OCI-LY7 (cell line): ENCODE results near the gene STK16. TPM values are rescaled to one million over a fixed set of nuclear protein-coding genes. Genes with fewer than 3 reads are reported as not detected.

Experiments used
- BruUV-seq: library from RNA; stranded (reverse); fragments of 400-500 nt; replicated peaks from 2 replicates; lab custom pipeline; 2021; lab: Mats Ljungman, UMichigan
- CTCF ChIA-PET: fragments of 300-600 bp; sonication (Branson Sonifier 250); formaldehyde crosslinking; loops from one replicate; lab custom pipeline; 2022; ENCODE audit warnings: antibody characterized with exemption; ENCODE audit not compliant: unreplicated experiment; lab: Charles Lee
- POLR2A ChIA-PET: fragments of 300-600 bp; sonication (Branson Sonifier 250); formaldehyde crosslinking; loops from one replicate; lab custom pipeline; 2022; ENCODE audit warnings: antibody characterized with exemption; lab: Charles Lee
- DNase-seq: peaks from one replicate; pipeline ENCODE4 v3.0.0-alpha.2; 2015; ENCODE audit warnings: low spot score
- H2AFZ ChIP-seq: fragments of 200-600 bp; sonication (generic), shearing (Covaris generic); 2 replicates; pipeline ENCODE4 v1.6.1; 2014; ENCODE audit warnings: mild to moderate bottlenecking, antibody characterized with exemption, low read length, moderate library complexity
- H3K27ac ChIP-seq: fragments of 200-600 bp; sonication (generic); 2 replicates; pipeline ENCODE4 v1.5.1; 2014; ENCODE audit warnings: mixed run types, low read depth, mild to moderate bottlenecking, moderate library complexity, low read length, inconsistent platforms; ENCODE audit not compliant: poor library complexity, severe bottlenecking
- H3K36me3 ChIP-seq: fragments of 200-600 bp; sonication (generic); 2 replicates; pipeline ENCODE4 v1.6.1; 2014; ENCODE audit warnings: mild to moderate bottlenecking, antibody characterized with exemption, low read length, moderate library complexity, mixed read lengths; ENCODE audit not compliant: insufficient read depth
- H3K4me1 ChIP-seq: fragments of 200-600 bp; sonication (generic); 2 replicates; pipeline ENCODE4 v1.5.1; 2014; ENCODE audit warnings: mild to moderate bottlenecking, low read length; ENCODE audit not compliant: insufficient read depth, poor library complexity, severe bottlenecking
- H3K4me2 ChIP-seq: fragments of 200-600 bp; sonication (generic); 2 replicates; pipeline ENCODE4 v1.6.1; 2014; ENCODE audit warnings: mild to moderate bottlenecking, low read length
- H3K4me3 ChIP-seq: fragments of 200-600 bp; sonication (generic); 2 replicates; pipeline ENCODE4 v1.5.1; 2014; ENCODE audit warnings: mild to moderate bottlenecking, low read depth, low read length; ENCODE audit not compliant: poor library complexity, severe bottlenecking
- H3K79me2 ChIP-seq: fragments of 200-600 bp; sonication (generic); 2 replicates; pipeline ENCODE4 v1.6.1; 2016; ENCODE audit warnings: low read depth, mild to moderate bottlenecking, low read length, moderate library complexity, mixed read lengths; ENCODE audit not compliant: insufficient read depth
- H3K9me2 ChIP-seq: fragments of 200-600 bp; sonication (generic); 2 replicates; pipeline ENCODE4 v1.6.1; 2016; ENCODE audit warnings: mild to moderate bottlenecking, low read length, mixed read lengths; ENCODE audit not compliant: insufficient read depth
- H3K9me3 ChIP-seq: fragments of 200-600 bp; sonication (generic); 2 replicates; pipeline ENCODE4 v1.6.1; 2014; ENCODE audit warnings: mild to moderate bottlenecking, mixed run types, low read length, mixed read lengths
- H4K20me1 ChIP-seq: fragments of 200-600 bp; sonication (generic); 2 replicates; pipeline ENCODE4 v1.6.1; 2014; ENCODE audit warnings: mild to moderate bottlenecking, antibody characterized with exemption, low read length, moderate library complexity, mixed read lengths; ENCODE audit not compliant: insufficient read depth
- EZH2phosphoT487 ChIP-seq: fragments of 200-600 bp; sonication (generic); IDR thresholded peaks from 2 replicates; pipeline ENCODE4 v1.6.1; 2018; ENCODE audit warnings: low read depth, borderline replicate concordance, mild to moderate bottlenecking, mixed run types, antibody characterized with exemption, low read length, moderate library complexity, mixed read lengths
- intact Hi-C: fragments of 100-400 bp; cut with micrococcal nuclease; formaldehyde crosslinking; loops from one replicate; pipeline ENCODE4 v1.10.0; 2022; ENCODE audit not compliant: unreplicated experiment
- total RNA-seq, 2 experiments: library from RNA; depleted of rRNA in 1 of 2; stranded (reverse); fragments of >200 nt in 1 of 2; shearing (Covaris generic) in 1 of 2; gene quantifications; 2 replicates each; pipeline ENCODE4 v1.2.3, GENCODE V29; 2014 to 2022
- TF ChIP-seq, protein P1 (sequence below): fragments of 200-600 bp; sonication (generic); conservative IDR thresholded peaks from 2 replicates; pipeline ENCODE4 v1.5.1; 2014; ENCODE audit warnings: mild to moderate bottlenecking, antibody characterized with exemption, low read length, moderate library complexity, mixed read lengths

STK16 gene
- total RNA-seq, 2 experiments from 2014 or later = 23.4 to 39.5 TPM

DNA sequence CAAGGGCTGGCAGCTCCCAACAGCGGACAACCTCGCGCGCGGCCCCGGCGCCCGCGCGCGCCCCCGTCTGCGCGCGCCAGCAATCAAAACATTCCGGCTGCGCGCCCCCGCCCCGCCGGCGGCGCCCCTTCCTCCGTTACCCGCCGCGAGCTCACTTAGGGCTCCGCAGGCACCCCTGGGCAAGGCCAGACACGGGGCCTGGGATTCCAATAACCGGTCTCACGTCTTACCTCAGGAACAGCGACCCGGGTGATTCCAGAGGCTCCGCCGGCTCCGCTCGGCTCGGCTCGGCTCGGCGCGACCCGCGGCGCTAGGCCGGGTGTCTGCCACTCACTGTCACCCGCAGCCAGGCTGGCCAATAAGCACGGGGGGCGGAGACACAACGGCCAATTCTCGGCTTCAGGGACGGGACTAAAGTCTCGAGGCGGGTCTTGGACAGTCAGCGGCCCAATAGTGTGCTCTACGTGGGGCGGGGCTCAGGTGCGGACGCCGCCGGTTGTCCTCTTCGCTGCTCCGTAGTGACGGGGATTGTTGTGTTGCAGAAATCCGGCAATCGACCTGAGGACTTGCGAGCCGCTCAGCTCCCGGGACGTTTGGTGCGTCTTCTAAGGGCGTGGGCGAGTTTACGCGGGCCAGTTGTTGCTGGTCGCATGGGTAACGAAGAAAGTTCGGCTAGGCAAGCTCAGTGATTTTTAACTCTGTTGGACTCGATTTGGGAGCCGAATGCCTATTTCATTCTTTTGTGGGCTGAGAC, 15.8 kb upstream of the STK16 start, which contains the start of the genes ANKZF1 and ATG9A:
Gene ANKZF1 (plus strand): TSS at position 502 of the 754 bp plus-strand sequence. CDS start 452 bp downstream, outside the sequence.
Gene ATG9A (minus strand): TSS at position 332 of the 754 bp plus-strand sequence. CDS start 1,612 bp downstream, outside the sequence.
- peak; percentile 99 for DNase-seq
- peak within 1 kb of the TSS; percentile 99 for H3K4me2 ChIP-seq
- BruUV-seq = no TSS peak
- H2AFZ ChIP-seq = peak within 1 kb of the TSS; percentile 42; the same call in 1 of the 2 replicates
- POLR2A ChIA-PET = interaction anchor here (0.5 to 6.0 kb wide), 13 partner anchors 9 to 167 kb away, joined by 3 to 28 read pairs (median 3); partner anchors contain the start of genes CNPPD1, DNPEP, GLB1L and STK16
- peak within 1 kb of the TSS; percentile 76 for H3K27ac ChIP-seq
- TF ChIP-seq, protein P1, sequence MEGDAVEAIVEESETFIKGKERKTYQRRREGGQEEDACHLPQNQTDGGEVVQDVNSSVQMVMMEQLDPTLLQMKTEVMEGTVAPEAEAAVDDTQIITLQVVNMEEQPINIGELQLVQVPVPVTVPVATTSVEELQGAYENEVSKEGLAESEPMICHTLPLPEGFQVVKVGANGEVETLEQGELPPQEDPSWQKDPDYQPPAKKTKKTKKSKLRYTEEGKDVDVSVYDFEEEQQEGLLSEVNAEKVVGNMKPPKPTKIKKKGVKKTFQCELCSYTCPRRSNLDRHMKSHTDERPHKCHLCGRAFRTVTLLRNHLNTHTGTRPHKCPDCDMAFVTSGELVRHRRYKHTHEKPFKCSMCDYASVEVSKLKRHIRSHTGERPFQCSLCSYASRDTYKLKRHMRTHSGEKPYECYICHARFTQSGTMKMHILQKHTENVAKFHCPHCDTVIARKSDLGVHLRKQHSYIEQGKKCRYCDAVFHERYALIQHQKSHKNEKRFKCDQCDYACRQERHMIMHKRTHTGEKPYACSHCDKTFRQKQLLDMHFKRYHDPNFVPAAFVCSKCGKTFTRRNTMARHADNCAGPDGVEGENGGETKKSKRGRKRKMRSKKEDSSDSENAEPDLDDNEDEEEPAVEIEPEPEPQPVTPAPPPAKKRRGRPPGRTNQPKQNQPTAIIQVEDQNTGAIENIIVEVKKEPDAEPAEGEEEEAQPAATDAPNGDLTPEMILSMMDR = no peak
- TF ChIP-seq EZH2phosphoT487 = no peak
- no peaks in the 10 kb centered on the region for H3K9me2 ChIP-seq
- H3K36me3 ChIP-seq = peaks cover 51% of the 10 kb centered on the region
- peaks cover 16% of the 10 kb centered on the region for H3K4me1 ChIP-seq
- no peaks in the 10 kb centered on the region for H3K9me3 ChIP-seq
- peaks cover 19% of the 10 kb centered on the region; the same call in 1 of the 2 replicates for H3K79me2 ChIP-seq
- CTCF ChIA-PET = interaction anchor here (0.6 kb wide), 1 partner anchor 10 kb away, joined by 5 read pairs; no protein-coding TSS in a partner anchor
- H4K20me1 ChIP-seq = no peaks in the 10 kb centered on the region
- intact Hi-C loops = loop anchor here (1.0 kb wide), 6 partner anchors 20 to 159 kb away; partner anchors contain the start of genes DNAJB2, NHEJ1, RETREG2 and ZFAND2B
- H3K4me3 ChIP-seq = peak within 1 kb of the TSS; percentile 87

- Histone ChIP-seq H3K9me3 (no peaks in the 10 kb centered on the region), H4K20me1 (no peaks in the 10 kb centered on the region), H3K4me2 (peak overlapping the region; percentile 75), H3K36me3 (peaks cover 51% of the 10 kb centered on the region), H3K9me2 (no peaks in the 10 kb centered on the region), H3K79me2 (peaks cover 19% of the 10 kb centered on the region; the same call in 1 of the 2 replicates), H2AFZ (peak overlapping the region; percentile 42; the same call in 1 of the 2 replicates), H3K27ac (peak overlapping the region; percentile 76), H3K4me3 (peak overlapping the region; percentile 87), H3K4me1 (peaks cover 16% of the 10 kb centered on the region)
- CTCF ChIA-PET = interaction anchor here (0.6 kb wide), 1 partner anchor 11 kb away, joined by 5 read pairs; no protein-coding TSS in a partner anchor
- intact Hi-C loops = no loop called here
- POLR2A ChIA-PET = interaction anchor here (1.2 to 6.0 kb wide), 8 partner anchors 9 to 54 kb away, joined by 3 to 28 read pairs (median 4); partner anchors contain the start of genes CNPPD1, GLB1L, STK16 and TUBA4A
- DNase-seq = peak; percentile 74
- BruUV-seq = TSS peak; percentile 80
- TF ChIP-seq, protein P1 = no peak
- TF ChIP-seq EZH2phosphoT487 = no peak
Observed at GRCh38 chr2:219230059-219230540, 15.2 kb upstream of the STK16 start.
